DOHH2 (cell line): ENCODE data around the gene ATP8A2.

Experiments
- H3F3A ChIP-seq: fragments of 200-600 bp; sonication (generic), shearing (Covaris generic); 2 replicates; pipeline ENCODE4 v1.6.0; 2016; ENCODE audit warnings: antibody characterized with exemption, mild to moderate bottlenecking; ENCODE audit not compliant: control insufficient read depth, insufficient read depth
- H3K27ac ChIP-seq: fragments of 200-600 bp; sonication (generic); 2 replicates; pipeline ENCODE4 v1.5.1; 2014; ENCODE audit warnings: low read depth, mild to moderate bottlenecking, low read length, moderate library complexity
- H3K27me3 ChIP-seq: fragments of 200-600 bp; sonication (generic); 2 replicates; pipeline ENCODE4 v1.6.1; 2014; ENCODE audit warnings: mild to moderate bottlenecking, low read length, mixed read lengths; ENCODE audit not compliant: control insufficient read depth
- H3K36me3 ChIP-seq: fragments of 200-600 bp; sonication (generic); 2 replicates; pipeline ENCODE4 v1.6.1; 2014; ENCODE audit warnings: mild to moderate bottlenecking, low read length, moderate library complexity, mixed read lengths; ENCODE audit not compliant: control insufficient read depth
- H3K4me1 ChIP-seq: fragments of 200-600 bp; sonication (generic); 2 replicates; pipeline ENCODE4 v1.6.1; 2014; ENCODE audit warnings: mild to moderate bottlenecking, low read length, mixed read lengths; ENCODE audit not compliant: control insufficient read depth
- H3K4me2 ChIP-seq: fragments of 200-600 bp; sonication (generic); 2 replicates; pipeline ENCODE4 v1.6.0; 2014; ENCODE audit warnings: mild to moderate bottlenecking, low read length, moderate library complexity
- H3K4me3 ChIP-seq: fragments of 200-600 bp; sonication (generic); 2 replicates; pipeline ENCODE4 v1.5.1; 2014; ENCODE audit warnings: mild to moderate bottlenecking, low read length, mixed read lengths
- H3K79me2 ChIP-seq: fragments of 200-600 bp; sonication (generic); 2 replicates; pipeline ENCODE4 v1.6.1; 2014; ENCODE audit warnings: mild to moderate bottlenecking, low read length, mixed read lengths; ENCODE audit not compliant: control insufficient read depth
- H3K9me2 ChIP-seq: fragments of 200-600 bp; sonication (generic); replicated peaks from 2 replicates; pipeline ENCODE4 v1.6.1; 2014; ENCODE audit warnings: mild to moderate bottlenecking, low read length, mixed read lengths; ENCODE audit not compliant: control insufficient read depth
- H3K9me3 ChIP-seq: fragments of 200-600 bp; sonication (generic); 2 replicates; pipeline ENCODE4 v1.6.1; 2014; ENCODE audit warnings: antibody characterized with exemption, low read length, mixed read lengths; ENCODE audit not compliant: control insufficient read depth, insufficient read depth
- H4K20me1 ChIP-seq: fragments of 200-600 bp; sonication (generic); 2 replicates; pipeline ENCODE4 v1.6.0; 2014; ENCODE audit warnings: low read depth, mild to moderate bottlenecking, antibody characterized with exemption, low read length, moderate library complexity; ENCODE audit not compliant: control insufficient read depth, insufficient read depth
- CTCF ChIP-seq: fragments of 200-600 bp; sonication (generic); IDR thresholded peaks from one replicate; pipeline ENCODE4 v1.5.1; 2014; ENCODE audit warnings: antibody characterized with exemption, mild to moderate bottlenecking, low read depth, low read length; ENCODE audit not compliant: poor library complexity, severe bottlenecking
- EZH2phosphoT487 ChIP-seq: fragments of 200-600 bp; sonication (generic); IDR thresholded peaks from 2 replicates; pipeline ENCODE4 v1.6.1; 2017; ENCODE audit warnings: borderline replicate concordance, mild to moderate bottlenecking, antibody characterized with exemption, low read length, moderate library complexity, mixed read lengths

Gene ATP8A2

GRCh38 chr13:25633093-25633492, 261.3 kb downstream of the ATP8A2 start:
- Histone ChIP-seq H3K36me3 (no peaks in the 10 kb centered on the region), H3K9me3 (no peaks in the 10 kb centered on the region), H3K9me2 (no peaks in the 10 kb centered on the region), H3K4me3 (no peak overlapping the region), H3K4me1 (no peaks in the 10 kb centered on the region), H4K20me1 (no peaks in the 10 kb centered on the region), H3K79me2 (no peaks in the 10 kb centered on the region), H3K27me3 (no peaks in the 10 kb centered on the region), H3F3A (no peaks in the 10 kb centered on the region), H3K27ac (no peak overlapping the region), H3K4me2 (no peak overlapping the region)
- TF ChIP-seq CTCF (no peak), EZH2phosphoT487 (no peak)

- TF ChIP-seq CTCF (no peak), EZH2phosphoT487 (no peak)
- H3K4me3 ChIP-seq: no peak overlapping the region
- H4K20me1 ChIP-seq: no peaks in the 10 kb centered on the region
- no peaks in the 10 kb centered on the region for H3K9me2 ChIP-seq
- H3K4me2 ChIP-seq: no peak overlapping the region
- no peak overlapping the region for H3K27ac ChIP-seq
- H3F3A ChIP-seq: no peaks in the 10 kb centered on the region
- no peaks in the 10 kb centered on the region for H3K4me1 ChIP-seq
- H3K9me3 ChIP-seq: no peaks in the 10 kb centered on the region
- no peaks in the 10 kb centered on the region for H3K36me3 ChIP-seq
- no peaks in the 10 kb centered on the region for H3K79me2 ChIP-seq
- H3K27me3 ChIP-seq: no peaks in the 10 kb centered on the region
Measured at GRCh38 chr13:25645681-25646080, 273.9 kb downstream of the ATP8A2 start.

- Histone ChIP-seq H3K79me2 (no peaks in the 10 kb centered on the region), H3K4me3 (no peak overlapping the region), H3K9me3 (no peaks in the 10 kb centered on the region), H4K20me1 (no peaks in the 10 kb centered on the region), H3K27me3 (no peaks in the 10 kb centered on the region), H3F3A (no peaks in the 10 kb centered on the region), H3K9me2 (no peaks in the 10 kb centered on the region), H3K27ac (no peak overlapping the region), H3K4me1 (no peaks in the 10 kb centered on the region), H3K36me3 (no peaks in the 10 kb centered on the region), H3K4me2 (no peak overlapping the region)
- TF ChIP-seq EZH2phosphoT487 (no peak), CTCF (no peak)
Measured at GRCh38 chr13:25649001-25649633, 277.3 kb downstream of the ATP8A2 start.
